ENCODE results near the gene PLA2G7. TPM values are rescaled to one million over a fixed set of nuclear protein-coding genes. Genes with fewer than 3 reads are reported as not detected.

PLA2G7 gene
- total RNA-seq, 4 donors from 2014 or later = 2.8 to 7.6 (median 4.5) TPM

GRCh38 chr6:46674410-46674809 is 60.8 kb downstream of the PLA2G7 start:
- H3K4me3 ChIP-seq = no peak overlapping the region
- H3K27ac ChIP-seq = no peak overlapping the region
- no peak for DNase-seq (ENCODE audit: low spot score in 2 of 2)
- peaks cover 26% of the 10 kb centered on the region for H3K36me3 ChIP-seq
- WGBS = 90% methylated on average over 1 of the region's 1 CpG
- no peaks in the 10 kb centered on the region for H3K27me3 ChIP-seq
- H3K9me3 ChIP-seq = no peaks in the 10 kb centered on the region
- TF ChIP-seq EP300 (IDR thresholded peaks at IDR 0.05) (no peak), POLR2A (IDR thresholded peaks at IDR 0.05) (no peak), POLR2AphosphoS5 (IDR thresholded peaks at IDR 0.05) (no peak)
- no peaks in the 10 kb centered on the region for H3K4me1 ChIP-seq

DNA sequence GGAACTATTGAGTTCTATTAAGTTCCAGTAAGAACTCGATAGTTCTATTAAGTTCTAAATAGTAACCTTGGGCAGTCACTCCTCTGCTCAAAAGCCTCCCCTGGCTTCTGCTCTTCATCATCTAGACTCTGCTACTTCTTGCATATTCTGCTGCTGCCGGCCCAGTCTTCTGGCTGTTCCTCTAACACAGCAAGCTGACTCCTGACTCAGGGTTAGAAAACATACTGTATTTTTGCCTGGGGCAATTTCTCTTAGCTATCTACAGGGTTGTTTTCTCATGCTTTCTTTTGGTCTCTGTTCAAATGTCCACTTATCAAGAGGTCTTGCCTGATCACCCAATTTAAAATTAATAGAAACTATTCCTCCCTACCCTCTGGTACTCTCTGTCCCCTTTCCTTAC is 67.8 kb downstream of the PLA2G7 start:
- peaks cover 25% of the 10 kb centered on the region for H3K36me3 ChIP-seq
- H3K4me3 ChIP-seq = no peak overlapping the region
- WGBS = 90% methylated on average over 2 of the region's 2 CpGs
- H3K27me3 ChIP-seq = no peaks in the 10 kb centered on the region
- no peaks in the 10 kb centered on the region for H3K9me3 ChIP-seq
- DNase-seq (ENCODE audit: low spot score in 2 of 2) = no peak
- H3K4me1 ChIP-seq = no peaks in the 10 kb centered on the region
- TF ChIP-seq POLR2A (IDR thresholded peaks at IDR 0.05) (no peak), POLR2AphosphoS5 (IDR thresholded peaks at IDR 0.05) (no peak), CTCF (IDR thresholded peaks at IDR 0.05) (no peak), EP300 (IDR thresholded peaks at IDR 0.05) (no peak)
- no peak overlapping the region for H3K27ac ChIP-seq

- no peak for DNase-seq (ENCODE audit: low spot score in 2 of 2)
- H3K4me1 ChIP-seq = no peaks in the 10 kb centered on the region
- peaks cover 3% of the 10 kb centered on the region for H3K36me3 ChIP-seq
- TF ChIP-seq EP300 (IDR thresholded peaks at IDR 0.05) (no peak), POLR2AphosphoS5 (IDR thresholded peaks at IDR 0.05) (no peak)
- no peak overlapping the region for H3K27ac ChIP-seq
- no peak overlapping the region for H3K4me3 ChIP-seq
- no peaks in the 10 kb centered on the region for H3K27me3 ChIP-seq
- WGBS = 94% methylated on average over 2 of the region's 2 CpGs
- no peaks in the 10 kb centered on the region for H3K9me3 ChIP-seq
Observed at GRCh38 chr6:46661483-46661882, 73.7 kb downstream of the PLA2G7 start.

DNA sequence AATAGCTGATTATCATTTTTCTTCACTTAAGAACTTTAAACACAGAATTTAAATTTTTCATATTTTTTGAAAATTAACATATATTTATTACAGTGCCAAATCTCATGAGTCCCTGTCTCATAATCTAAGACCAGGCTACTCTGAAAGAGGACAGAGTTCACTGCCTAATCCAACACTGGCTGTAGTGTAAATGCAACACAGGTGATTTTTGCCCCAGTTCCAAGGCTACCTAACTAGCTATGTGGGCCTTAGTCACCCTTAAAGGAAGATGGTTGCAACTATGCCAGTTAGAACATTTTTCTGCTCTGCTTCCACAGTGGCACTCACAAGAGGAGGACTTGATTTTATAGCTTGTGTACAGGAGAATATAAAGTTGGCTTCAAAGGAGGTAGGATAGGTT is 77.5 kb downstream of the PLA2G7 start:
- DNase-seq (ENCODE audit: low spot score in 2 of 2) = no peak
- H3K36me3 ChIP-seq = peaks cover 3% of the 10 kb centered on the region
- peaks cover 11% of the 10 kb centered on the region for H3K4me1 ChIP-seq

DNA sequence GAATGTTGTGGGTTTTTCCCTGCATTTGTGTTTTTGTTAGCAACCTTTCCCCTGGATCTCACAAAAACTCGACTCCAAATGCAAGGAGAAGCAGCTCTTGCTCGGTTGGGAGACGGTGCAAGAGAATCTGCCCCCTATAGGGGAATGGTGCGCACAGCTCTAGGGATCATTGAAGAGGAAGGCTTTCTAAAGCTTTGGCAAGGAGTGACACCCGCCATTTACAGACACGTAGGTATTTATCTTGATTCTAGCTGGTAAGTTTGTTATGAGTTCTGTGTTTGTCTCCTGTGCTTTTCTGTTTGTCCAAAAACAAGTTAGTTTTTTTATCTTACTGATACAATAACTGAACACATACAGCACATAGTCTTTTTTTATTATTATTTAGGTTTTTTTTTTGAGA is 79.4 kb downstream of the PLA2G7 start:
- H3K4me1 ChIP-seq = peaks cover 21% of the 10 kb centered on the region
- peaks cover 3% of the 10 kb centered on the region for H3K36me3 ChIP-seq
- 81% methylated on average over 6 of the region's 6 CpGs for WGBS
- no peak overlapping the region for H3K27ac ChIP-seq
- no peak for DNase-seq (ENCODE audit: low spot score in 2 of 2)
- H3K4me3 ChIP-seq = no peak overlapping the region
- no peaks in the 10 kb centered on the region for H3K9me3 ChIP-seq
- no peaks in the 10 kb centered on the region for H3K27me3 ChIP-seq
- no peak for TF ChIP-seq EP300 (IDR thresholded peaks at IDR 0.05)
- no peak for TF ChIP-seq POLR2AphosphoS5 (IDR thresholded peaks at IDR 0.05)
- no peak for TF ChIP-seq POLR2A (IDR thresholded peaks at IDR 0.05)
- TF ChIP-seq CTCF (IDR thresholded peaks at IDR 0.05) = no peak

More for the DNA sequence above, 77.5 kb downstream of the PLA2G7 start:
- Histone ChIP-seq H3K27ac (no peak overlapping the region), H3K9me3 (no peaks in the 10 kb centered on the region), H3K4me3 (no peak overlapping the region), H3K27me3 (no peaks in the 10 kb centered on the region)
- TF ChIP-seq CTCF (IDR thresholded peaks at IDR 0.05) (no peak), EP300 (IDR thresholded peaks at IDR 0.05) (no peak), POLR2AphosphoS5 (IDR thresholded peaks at IDR 0.05) (no peak), POLR2A (IDR thresholded peaks at IDR 0.05) (no peak)

Other genes with a start within 250 kb of the PLA2G7 start
- 10 to 100 TPM in 3 of 4 donors, 1 to 10 TPM in 1; 6.7 to 15.3 (median 13.8) TPM for gene RCAN2, start 243.9 kb downstream of the PLA2G7 start, total RNA-seq
- 10 to 100 TPM; 20.0 to 46.4 (median 33.1) TPM for gene CYP39A1, start 82.6 kb downstream of the PLA2G7 start, total RNA-seq
- 10 to 100 TPM; 18.3 to 74.2 (median 24.0) TPM for gene SLC25A27, start 82.4 kb downstream of the PLA2G7 start, total RNA-seq
- gene TDRD6, start 47.5 kb downstream of the PLA2G7 start, total RNA-seq = 1 to 10 TPM in 2 of 4 donors, under 1 TPM in 2; 0.49 to 1.8 (median 0.82) TPM
- gene ANKRD66, start 11.6 kb upstream of the PLA2G7 start, total RNA-seq = not detected
- under 1 TPM in 2 of 4 donors, not detected in 2; 0.30 to 0.34 TPM for gene MEP1A, start 58.0 kb upstream of the PLA2G7 start, total RNA-seq
- gene ADGRF5, start 186.6 kb upstream of the PLA2G7 start, total RNA-seq = 10 to 100 TPM in 2 of 4 donors, 1 to 10 TPM in 2; 4.4 to 13.0 (median 8.4) TPM